Liver (tissue), 9 donors: Measurements from ENCODE around the gene DIRAS2. TPM values are rescaled to one million over a fixed set of nuclear protein-coding genes. Genes with fewer than 3 reads are reported as not detected.

ENCODE experiments used
- DNase-seq: peaks from one replicate; pipeline ENCODE4 v3.0.0-alpha.2; 2017; ENCODE audit warnings: low spot score
- H3K27ac ChIP-seq, 2 donors: one replicate each; pipeline ENCODE4 v1.7.0; 2013; ENCODE audit warnings: inconsistent platforms in 2 of 2, low read length in 2 of 2, control low read depth in 1 of 2, low read depth in 1 of 2, mild to moderate bottlenecking in 1 of 2
- H3K27me3 ChIP-seq, 4 donors: one replicate each; pipeline versions ENCODE4 v1.6.1 to v1.7.0; 2013; ENCODE audit warnings: low read length in 3 of 4, inconsistent platforms in 1 of 4, mild to moderate bottlenecking in 1 of 4, moderate library complexity in 1 of 4; ENCODE audit not compliant: control insufficient read depth in 4 of 4, insufficient read depth in 4 of 4
- H3K36me3 ChIP-seq, 4 donors: one replicate each; pipeline versions ENCODE4 v1.6.1 to v1.7.0; 2013; ENCODE audit warnings: low read length in 3 of 4, mild to moderate bottlenecking in 3 of 4, low read depth in 1 of 4, moderate library complexity in 1 of 4; ENCODE audit not compliant: control insufficient read depth in 4 of 4, insufficient read depth in 3 of 4
- H3K4me1 ChIP-seq, 4 donors: one replicate each; pipeline versions ENCODE4 v1.6.1 to v1.7.0; 2013; ENCODE audit warnings: low read length in 3 of 4, mild to moderate bottlenecking in 3 of 4, moderate library complexity in 1 of 4; ENCODE audit not compliant: control insufficient read depth in 4 of 4, insufficient read depth in 4 of 4
- H3K4me3 ChIP-seq, 3 donors: one replicate each; pipeline versions ENCODE4 v1.6.1 to v1.7.0; 2013; ENCODE audit warnings: low read length in 3 of 3, control low read depth in 1 of 3, low read depth in 1 of 3, mild to moderate bottlenecking in 1 of 3
- H3K9ac ChIP-seq, 2 donors: one replicate each; pipeline ENCODE4 v1.7.0; 2013; ENCODE audit warnings: low read length in 2 of 2, mild to moderate bottlenecking in 2 of 2, moderate library complexity in 2 of 2, control low read depth in 1 of 2, low read depth in 1 of 2
- H3K9me3 ChIP-seq, 4 donors: one replicate each; pipeline versions ENCODE4 v1.6.1 to v1.7.0; 2013; ENCODE audit warnings: low read length in 3 of 4; ENCODE audit not compliant: control insufficient read depth in 4 of 4
- CTCF ChIP-seq: fragments of 150-350 bp; IDR thresholded peaks from 2 replicates; pipeline ENCODE4 v1.5.1; 2017; ENCODE audit warnings: improper control_type of control experiment, low read depth, low read length; ENCODE audit not compliant: missing input control
- EGR1 ChIP-seq, 2 donors: IDR thresholded peaks; 2 replicates each; pipeline ENCODE4 v1.6.1; 2016 to 2018; ENCODE audit warnings: antibody characterized with exemption in 2 of 2, low read depth in 2 of 2
- FOXA1 ChIP-seq: IDR thresholded peaks from 2 replicates; pipeline ENCODE4 v1.6.1; 2016; ENCODE audit warnings: antibody characterized with exemption
- FOXA2 ChIP-seq: IDR thresholded peaks from 2 replicates; pipeline ENCODE4 v1.6.1; 2016; ENCODE audit warnings: antibody characterized with exemption
- GABPA ChIP-seq, 2 donors: IDR thresholded peaks in 1 of 2; conservative IDR thresholded peaks in 1 of 2; 2 replicates each; pipeline ENCODE4 v1.6.1; 2016; ENCODE audit warnings: antibody characterized with exemption in 2 of 2, mild to moderate bottlenecking in 1 of 2, moderate library complexity in 1 of 2
- HNF4A ChIP-seq, 2 donors: conservative IDR thresholded peaks; 2 replicates each; pipeline ENCODE4 v1.6.1; 2016; ENCODE audit warnings: antibody characterized with exemption in 2 of 2, mild to moderate bottlenecking in 2 of 2
- HNF4G ChIP-seq: IDR thresholded peaks from 2 replicates; pipeline ENCODE4 v1.6.1; 2016; ENCODE audit warnings: antibody characterized with exemption
- JUND ChIP-seq, 2 donors: IDR thresholded peaks; 2 replicates each; pipeline ENCODE4 v1.6.1; 2016; ENCODE audit warnings: antibody characterized with exemption in 2 of 2
- NR2F2 ChIP-seq: IDR thresholded peaks from 2 replicates; pipeline ENCODE4 v1.6.1; 2016; ENCODE audit warnings: antibody characterized with exemption
- RAD21 ChIP-seq, 2 donors: IDR thresholded peaks; 2 replicates each; pipeline ENCODE4 v1.6.1; 2016; ENCODE audit warnings: antibody characterized with exemption in 2 of 2, mild to moderate bottlenecking in 2 of 2
- REST ChIP-seq: IDR thresholded peaks from 2 replicates; pipeline ENCODE4 v1.6.1; 2016; ENCODE audit warnings: antibody characterized with exemption, mild to moderate bottlenecking
- RXRA ChIP-seq, 2 donors: IDR thresholded peaks; 2 replicates each; pipeline ENCODE4 v1.6.1; 2017 to 2018; ENCODE audit warnings: antibody characterized with exemption in 2 of 2, mild to moderate bottlenecking in 1 of 2
- SP1 ChIP-seq: IDR thresholded peaks from 2 replicates; pipeline ENCODE4 v1.6.1; 2018; ENCODE audit warnings: antibody characterized with exemption, mild to moderate bottlenecking
- TAF1 ChIP-seq: conservative IDR thresholded peaks from 2 replicates; pipeline ENCODE4 v1.6.1; 2016; ENCODE audit warnings: antibody characterized with exemption, mild to moderate bottlenecking
- YY1 ChIP-seq: IDR thresholded peaks from 2 replicates; pipeline ENCODE4 v1.6.1; 2016; ENCODE audit warnings: antibody characterized with exemption, mild to moderate bottlenecking
- WGBS: extraction: QIAGEN DNeasy Blood & Tissue Kit; methylation state at CpG from one replicate; pipeline ENCODE4 v1.1.7; 2013; 5-methylcytosine and 5-hydroxymethylcytosine counted together
- polyA plus RNA-seq, 2 donors: library from polyadenylated mRNA; stranded (reverse) in 1 of 2; unstranded in 1 of 2; fragments of 200-250 nt in 1 of 2; fragments of >200 nt in 1 of 2; fragmentation: Nextera tagmentation in 1 of 2; extraction: Ambion mirVana in 1 of 2; gene quantifications; one replicate each; pipeline versions ENCODE4 v1.2.1 to v1.2.3, GENCODE V29; 2013 to 2015
- total RNA-seq, 2 donors: library from RNA; depleted of rRNA; stranded (reverse); fragments of >200 nt; gene quantifications; one replicate each; pipeline ENCODE4 v1.2.3, GENCODE V29; 2014
- TF ChIP-seq, protein P1 (sequence below): IDR thresholded peaks from 2 replicates; pipeline ENCODE4 v1.6.1; 2016; ENCODE audit warnings: antibody characterized with exemption
- TF ChIP-seq, protein P2 (sequence below): IDR thresholded peaks from 2 replicates; pipeline ENCODE4 v1.6.1; 2016; ENCODE audit warnings: antibody characterized with exemption
- TF ChIP-seq, protein P3 (sequence below): IDR thresholded peaks from 2 replicates; pipeline ENCODE4 v1.6.1; 2016; ENCODE audit warnings: antibody characterized with exemption
- donor health status: healthy.
- donor health status: healthy.
- donor health status: healthy.
- donor health status: healthy.
- donor health status: healthy.

Gene DIRAS2
- total and polyA plus RNA-seq, 4 donors, result 0.14 to 0.53 (median 0.25) TPM; not detected in 1

DNA sequence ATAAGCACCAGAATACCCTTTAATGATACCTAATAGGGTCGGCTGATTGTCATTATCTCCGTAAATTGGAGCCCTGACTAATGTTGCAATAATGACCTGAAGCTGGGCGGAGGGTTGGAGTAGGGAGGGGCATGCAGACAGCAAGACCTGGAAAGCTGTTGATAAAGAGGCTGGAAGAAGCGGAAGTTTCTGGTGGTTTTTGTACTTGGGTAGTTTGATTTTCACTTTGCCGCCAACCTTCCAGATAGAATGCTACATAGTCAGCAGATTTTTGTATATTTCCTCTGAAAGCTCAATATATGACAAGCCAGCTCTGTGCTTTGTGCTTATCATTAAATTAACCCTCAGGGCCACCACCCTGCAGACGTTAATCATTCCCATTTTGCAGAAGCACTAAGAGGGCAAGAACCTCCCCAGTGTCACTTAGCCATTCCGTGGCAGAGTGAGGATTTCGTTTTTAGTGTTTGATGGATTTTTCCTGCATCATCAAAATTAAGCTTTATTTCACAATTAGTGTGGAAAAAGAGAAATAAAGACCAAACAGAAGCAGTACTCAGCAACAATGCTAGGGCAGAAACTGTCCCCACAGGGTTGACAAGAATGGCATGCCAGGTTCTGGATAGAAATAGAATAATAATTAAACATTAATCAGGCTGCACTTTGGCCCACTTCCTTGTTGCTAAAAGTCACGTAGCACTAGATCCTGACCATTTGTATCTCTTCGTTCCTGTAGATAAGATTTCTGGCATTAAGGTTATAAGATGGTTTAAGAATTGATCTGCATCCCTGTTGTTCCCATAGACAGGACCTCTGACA is 34.7 kb downstream of the DIRAS2 start:
- TF ChIP-seq RXRA (IDR thresholded peaks at IDR 0.05) (peak; percentile 74 to 90), JUND (IDR thresholded peaks at IDR 0.05) (peak; percentile 22 to 59), FOXA1 (no peak), HNF4A (conservative IDR thresholded peaks at IDR 0.05) (peak; percentile 48 to 72), NR2F2 (no peak), TAF1 (no peak), CTCF (peak; percentile 16), EGR1 (IDR thresholded peaks at IDR 0.05; ENCODE audit: low read depth in 2 of 2) (peak in 1 of 2 donors; percentile 47), GABPA (IDR thresholded peaks at IDR 0.05 in 1 of 2, conservative IDR thresholded peaks at IDR 0.05 in 1 of 2) (peak in 1 of 2 donors; percentile 32), RAD21 (IDR thresholded peaks at IDR 0.05) (peak in 1 of 2 donors; percentile 24), YY1 (peak; percentile 49), FOXA2 (peak; percentile 41), SP1 (peak; percentile 95), REST (peak; percentile 72), HNF4G (peak; percentile 2)
- TF ChIP-seq, protein P1, sequence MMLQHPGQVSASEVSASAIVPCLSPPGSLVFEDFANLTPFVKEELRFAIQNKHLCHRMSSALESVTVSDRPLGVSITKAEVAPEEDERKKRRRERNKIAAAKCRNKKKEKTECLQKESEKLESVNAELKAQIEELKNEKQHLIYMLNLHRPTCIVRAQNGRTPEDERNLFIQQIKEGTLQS, result no peak
- TF ChIP-seq, protein P2, sequence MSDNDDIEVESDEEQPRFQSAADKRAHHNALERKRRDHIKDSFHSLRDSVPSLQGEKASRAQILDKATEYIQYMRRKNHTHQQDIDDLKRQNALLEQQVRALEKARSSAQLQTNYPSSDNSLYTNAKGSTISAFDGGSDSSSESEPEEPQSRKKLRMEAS, result peak; percentile 55
- TF ChIP-seq, protein P3, sequence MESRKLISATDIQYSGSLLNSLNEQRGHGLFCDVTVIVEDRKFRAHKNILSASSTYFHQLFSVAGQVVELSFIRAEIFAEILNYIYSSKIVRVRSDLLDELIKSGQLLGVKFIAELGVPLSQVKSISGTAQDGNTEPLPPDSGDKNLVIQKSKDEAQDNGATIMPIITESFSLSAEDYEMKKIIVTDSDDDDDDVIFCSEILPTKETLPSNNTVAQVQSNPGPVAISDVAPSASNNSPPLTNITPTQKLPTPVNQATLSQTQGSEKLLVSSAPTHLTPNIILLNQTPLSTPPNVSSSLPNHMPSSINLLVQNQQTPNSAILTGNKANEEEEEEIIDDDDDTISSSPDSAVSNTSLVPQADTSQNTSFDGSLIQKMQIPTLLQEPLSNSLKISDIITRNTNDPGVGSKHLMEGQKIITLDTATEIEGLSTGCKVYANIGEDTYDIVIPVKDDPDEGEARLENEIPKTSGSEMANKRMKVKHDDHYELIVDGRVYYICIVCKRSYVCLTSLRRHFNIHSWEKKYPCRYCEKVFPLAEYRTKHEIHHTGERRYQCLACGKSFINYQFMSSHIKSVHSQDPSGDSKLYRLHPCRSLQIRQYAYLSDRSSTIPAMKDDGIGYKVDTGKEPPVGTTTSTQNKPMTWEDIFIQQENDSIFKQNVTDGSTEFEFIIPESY, result peak; percentile 34

More for the DNA sequence above, 34.7 kb downstream of the DIRAS2 start:
- 21% methylated on average over 10 of the region's 10 CpGs for WGBS
- Histone ChIP-seq H3K9ac (no peak overlapping the region), H3K36me3 (no peaks in the 10 kb centered on the region), H3K27me3 (no peaks in the 10 kb centered on the region), H3K4me1 (peaks cover 5 to 23% (median 9%) of the 10 kb centered on the region in 4 donors), H3K9me3 (no peaks in the 10 kb centered on the region), H3K4me3 (peak overlapping the region in 1 of 3 donors; percentile 31), H3K27ac (peak overlapping the region; percentile 73 to 77)
- DNase-seq, result no peak
